Stomach (tissue), 4 donors: ENCODE measurements around the gene CCR8.
"Not testable (repeated sequence)": the region's sequence is repeated elsewhere in the genome, so short reads cannot be mapped to it uniquely, and the experiment has no call there.

Source experiments
- POLR2AphosphoS5 ChIP-seq, 3 donors: sonication (generic); formaldehyde crosslinking; IDR thresholded peaks; one replicate each; pipeline ENCODE4 v1.6.1; 2016; ENCODE audit warnings: antibody characterized with exemption in 3 of 3
- TF ChIP-seq, protein P1 (sequence below), 7 experiments: fragments of 450-650 bp in 4 of 7; fragments of 200-600 bp in 3 of 7; sonication (generic) in 3 of 7; IDR thresholded peaks; one replicate each; pipeline ENCODE4 v1.5.1; 2016 to 2019; ENCODE audit warnings: antibody characterized with exemption in 7 of 7, control low read depth in 2 of 7, mild to moderate bottlenecking in 1 of 7

DNA sequence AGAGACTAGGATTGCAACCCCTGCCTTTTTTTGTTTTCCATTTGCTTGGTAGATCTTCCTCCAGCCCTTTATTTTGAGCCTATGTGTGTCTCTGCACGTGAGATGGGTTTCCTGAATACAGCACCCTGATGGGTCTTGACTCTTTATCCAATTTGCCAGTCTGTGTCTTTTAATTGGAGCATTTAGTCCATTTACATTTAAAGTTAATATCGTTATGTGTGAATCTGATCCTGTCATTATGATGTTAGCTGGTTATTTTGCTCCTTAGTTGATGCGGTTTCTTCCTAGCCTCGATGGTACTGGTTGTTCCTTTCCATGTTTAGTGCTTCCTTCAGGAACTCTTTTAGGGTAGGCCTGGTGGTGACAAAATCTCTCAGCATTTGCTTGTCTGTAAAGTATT lies 40.9 kb downstream of the CCR8 start:
- not testable (repeated sequence) for TF ChIP-seq POLR2AphosphoS5 (IDR thresholded peaks at IDR 0.05)
- TF ChIP-seq, protein P1, sequence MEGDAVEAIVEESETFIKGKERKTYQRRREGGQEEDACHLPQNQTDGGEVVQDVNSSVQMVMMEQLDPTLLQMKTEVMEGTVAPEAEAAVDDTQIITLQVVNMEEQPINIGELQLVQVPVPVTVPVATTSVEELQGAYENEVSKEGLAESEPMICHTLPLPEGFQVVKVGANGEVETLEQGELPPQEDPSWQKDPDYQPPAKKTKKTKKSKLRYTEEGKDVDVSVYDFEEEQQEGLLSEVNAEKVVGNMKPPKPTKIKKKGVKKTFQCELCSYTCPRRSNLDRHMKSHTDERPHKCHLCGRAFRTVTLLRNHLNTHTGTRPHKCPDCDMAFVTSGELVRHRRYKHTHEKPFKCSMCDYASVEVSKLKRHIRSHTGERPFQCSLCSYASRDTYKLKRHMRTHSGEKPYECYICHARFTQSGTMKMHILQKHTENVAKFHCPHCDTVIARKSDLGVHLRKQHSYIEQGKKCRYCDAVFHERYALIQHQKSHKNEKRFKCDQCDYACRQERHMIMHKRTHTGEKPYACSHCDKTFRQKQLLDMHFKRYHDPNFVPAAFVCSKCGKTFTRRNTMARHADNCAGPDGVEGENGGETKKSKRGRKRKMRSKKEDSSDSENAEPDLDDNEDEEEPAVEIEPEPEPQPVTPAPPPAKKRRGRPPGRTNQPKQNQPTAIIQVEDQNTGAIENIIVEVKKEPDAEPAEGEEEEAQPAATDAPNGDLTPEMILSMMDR (IDR thresholded peaks at IDR 0.05), result not testable (repeated sequence)
